SK-N-SH treated with all-trans-retinoic acid at 6 μM for 48 hours (cell line): ENCODE results near the gene RGL1.

Source experiments
- ATAC-seq: fragments of 200-7000 bp; cut with Tn5 transposase; 3 replicates; pipeline ENCODE4 v1.9.1; 2020; ENCODE audit warnings: mild to moderate bottlenecking, moderate library complexity
- BACH2 ChIP-seq: fragments of 250-450 bp; sonication (Bioruptor Pico); IDR thresholded peaks from 2 replicates; pipeline ENCODE4 v1.9.0; 2021; ENCODE audit warnings: mild to moderate bottlenecking, borderline replicate concordance
- CSDC2 ChIP-seq: fragments of 250-450 bp; sonication (Bioruptor Pico); IDR thresholded peaks from 2 replicates; pipeline ENCODE4 v1.5.0; 2020; ENCODE audit warnings: mild to moderate bottlenecking, moderate library complexity
- GLIS3 ChIP-seq: fragments of 250-450 bp; sonication (Bioruptor Pico); IDR thresholded peaks from 2 replicates; pipeline ENCODE4 v1.5.0; 2020; ENCODE audit warnings: mild to moderate bottlenecking, moderate library complexity
- PPARA ChIP-seq: fragments of 250-450 bp; sonication (Bioruptor Pico); IDR thresholded peaks from 2 replicates; pipeline ENCODE4 v1.5.0; 2020; ENCODE audit warnings: mild to moderate bottlenecking, borderline replicate concordance
- TCF4 ChIP-seq: fragments of 250-450 bp; sonication (Bioruptor Pico); IDR thresholded peaks from 2 replicates; pipeline ENCODE4 v1.8.0; 2021; ENCODE audit warnings: mild to moderate bottlenecking, moderate library complexity, borderline replicate concordance
- ZC3H10 ChIP-seq: fragments of 250-450 bp; sonication (Bioruptor Pico); IDR thresholded peaks from 2 replicates; pipeline ENCODE4 v1.5.1; 2021; ENCODE audit warnings: mild to moderate bottlenecking, moderate library complexity
- ZFP3 ChIP-seq: fragments of 250-450 bp; sonication (Bioruptor Pico); IDR thresholded peaks from 2 replicates; pipeline ENCODE4 v1.5.0; 2020; ENCODE audit warnings: mild to moderate bottlenecking, moderate library complexity
- ZFP30 ChIP-seq: fragments of 450-650 bp; formaldehyde crosslinking; IDR thresholded peaks from 2 replicates; pipeline ENCODE4 v1.5.0; 2022; ENCODE audit warnings: mild to moderate bottlenecking, moderate library complexity
- ZNF565 ChIP-seq: fragments of 450-650 bp; formaldehyde crosslinking; conservative IDR thresholded peaks from 2 replicates; pipeline ENCODE4 v1.5.0; 2020; ENCODE audit warnings: low read depth, mild to moderate bottlenecking, moderate library complexity
- ZNF70 ChIP-seq: fragments of 450-650 bp; formaldehyde crosslinking; IDR thresholded peaks from 2 replicates; pipeline ENCODE4 v1.5.0; 2020; ENCODE audit warnings: mild to moderate bottlenecking, moderate library complexity
- ZNF8 ChIP-seq: fragments of 450-650 bp; formaldehyde crosslinking; IDR thresholded peaks from 2 replicates; pipeline ENCODE4 v1.5.0; 2020; ENCODE audit warnings: mild to moderate bottlenecking, moderate library complexity
- TF ChIP-seq, protein P1 (sequence below): fragments of 250-450 bp; sonication (Bioruptor Pico); IDR thresholded peaks from 2 replicates; pipeline ENCODE4 v1.5.1; 2020; ENCODE audit warnings: low read depth, mild to moderate bottlenecking, moderate library complexity
- TF ChIP-seq, protein P2 (sequence below): fragments of 250-450 bp; sonication (Bioruptor Pico); IDR thresholded peaks from 2 replicates; pipeline ENCODE4 v1.8.0; 2020; ENCODE audit warnings: mild to moderate bottlenecking, moderate library complexity, borderline replicate concordance
- TF ChIP-seq, protein P3 (sequence below): fragments of 250-450 bp; sonication (Bioruptor Pico); IDR thresholded peaks from 2 replicates; pipeline ENCODE4 v1.5.0; 2020; ENCODE audit warnings: mild to moderate bottlenecking, moderate library complexity
- TF ChIP-seq, protein P4 (sequence below): fragments of 250-450 bp; sonication (Bioruptor Pico); IDR thresholded peaks from 2 replicates; pipeline ENCODE4 v1.8.0; 2021; ENCODE audit warnings: low read depth, mild to moderate bottlenecking, moderate library complexity, borderline replicate concordance

Gene RGL1

DNA sequence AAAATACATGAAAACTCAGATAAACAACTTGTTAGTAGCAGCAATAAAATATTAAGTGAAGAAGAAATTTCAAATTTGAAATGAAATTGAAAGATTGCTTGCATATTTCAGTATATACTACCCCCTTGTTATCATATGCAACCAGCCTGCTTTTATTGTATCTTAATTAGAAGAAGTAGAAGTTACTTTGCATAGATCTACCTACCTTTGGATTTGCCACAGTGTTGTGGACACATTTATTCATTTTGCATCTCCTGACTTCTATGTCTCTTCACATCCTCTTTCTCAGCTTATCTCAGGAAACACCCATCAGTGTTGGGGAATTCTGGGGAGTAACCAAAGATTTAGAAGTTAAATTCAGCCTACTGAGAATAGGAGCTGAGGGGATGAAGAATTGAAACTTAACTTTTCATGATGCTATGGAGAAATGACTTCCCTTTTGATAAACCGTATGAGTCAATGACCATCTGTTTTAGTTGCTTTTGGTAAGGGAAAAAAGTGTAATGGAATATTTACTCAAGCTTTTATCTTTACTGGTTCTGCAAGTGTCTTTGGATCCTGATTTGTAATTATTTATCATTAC, 96.9 kb downstream of the RGL1 start:
- no peak for ATAC-seq
- TF ChIP-seq BACH2 (CRISPR knock-in tag) = no peak
- no peak for TF ChIP-seq ZFP30
- TF ChIP-seq GLIS3 (CRISPR knock-in tag) = no peak
- TF ChIP-seq, protein P1, sequence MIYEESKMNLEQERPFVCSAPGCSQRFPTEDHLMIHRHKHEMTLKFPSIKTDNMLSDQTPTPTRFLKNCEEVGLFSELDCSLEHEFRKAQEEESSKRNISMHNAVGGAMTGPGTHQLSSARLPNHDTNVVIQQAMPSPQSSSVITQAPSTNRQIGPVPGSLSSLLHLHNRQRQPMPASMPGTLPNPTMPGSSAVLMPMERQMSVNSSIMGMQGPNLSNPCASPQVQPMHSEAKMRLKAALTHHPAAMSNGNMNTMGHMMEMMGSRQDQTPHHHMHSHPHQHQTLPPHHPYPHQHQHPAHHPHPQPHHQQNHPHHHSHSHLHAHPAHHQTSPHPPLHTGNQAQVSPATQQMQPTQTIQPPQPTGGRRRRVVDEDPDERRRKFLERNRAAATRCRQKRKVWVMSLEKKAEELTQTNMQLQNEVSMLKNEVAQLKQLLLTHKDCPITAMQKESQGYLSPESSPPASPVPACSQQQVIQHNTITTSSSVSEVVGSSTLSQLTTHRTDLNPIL (CRISPR knock-in tag) = no peak
- no peak for TF ChIP-seq ZFP3
- no peak for TF ChIP-seq PPARA
- TF ChIP-seq TCF4 (CRISPR knock-in tag) = no peak
- TF ChIP-seq, all 23 proteins: peak for 0

DNA sequence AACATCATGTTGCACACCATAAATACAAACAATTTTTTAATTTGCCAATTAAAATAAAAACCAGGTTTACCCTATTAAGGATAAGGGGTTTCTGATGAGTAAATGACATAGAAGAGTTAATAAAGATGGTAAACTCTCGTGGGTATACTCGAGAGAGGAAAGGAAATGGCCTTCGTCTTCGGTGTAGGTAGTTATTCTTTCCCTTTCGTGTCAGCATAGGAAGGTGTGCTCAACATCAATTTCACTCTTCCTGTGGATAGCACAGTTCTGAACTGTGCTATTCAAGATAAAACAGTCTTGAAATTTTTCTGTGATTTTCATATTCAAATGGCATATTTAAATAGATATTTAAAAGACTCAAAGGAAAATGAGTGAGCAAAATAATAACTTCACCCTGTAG, 98.2 kb downstream of the RGL1 start:
- TF ChIP-seq ZFP30 (no peak), ZNF70 (CRISPR knock-in tag) (no peak), CSDC2 (no peak), PPARA (no peak), GLIS3 (CRISPR knock-in tag) (no peak), TCF4 (CRISPR knock-in tag) (no peak), ZNF565 (no peak)
- TF ChIP-seq, protein P2, sequence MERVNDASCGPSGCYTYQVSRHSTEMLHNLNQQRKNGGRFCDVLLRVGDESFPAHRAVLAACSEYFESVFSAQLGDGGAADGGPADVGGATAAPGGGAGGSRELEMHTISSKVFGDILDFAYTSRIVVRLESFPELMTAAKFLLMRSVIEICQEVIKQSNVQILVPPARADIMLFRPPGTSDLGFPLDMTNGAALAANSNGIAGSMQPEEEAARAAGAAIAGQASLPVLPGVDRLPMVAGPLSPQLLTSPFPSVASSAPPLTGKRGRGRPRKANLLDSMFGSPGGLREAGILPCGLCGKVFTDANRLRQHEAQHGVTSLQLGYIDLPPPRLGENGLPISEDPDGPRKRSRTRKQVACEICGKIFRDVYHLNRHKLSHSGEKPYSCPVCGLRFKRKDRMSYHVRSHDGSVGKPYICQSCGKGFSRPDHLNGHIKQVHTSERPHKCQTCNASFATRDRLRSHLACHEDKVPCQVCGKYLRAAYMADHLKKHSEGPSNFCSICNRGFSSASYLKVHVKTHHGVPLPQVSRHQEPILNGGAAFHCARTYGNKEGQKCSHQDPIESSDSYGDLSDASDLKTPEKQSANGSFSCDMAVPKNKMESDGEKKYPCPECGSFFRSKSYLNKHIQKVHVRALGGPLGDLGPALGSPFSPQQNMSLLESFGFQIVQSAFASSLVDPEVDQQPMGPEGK (CRISPR knock-in tag) = no peak
- TF ChIP-seq, protein P3, sequence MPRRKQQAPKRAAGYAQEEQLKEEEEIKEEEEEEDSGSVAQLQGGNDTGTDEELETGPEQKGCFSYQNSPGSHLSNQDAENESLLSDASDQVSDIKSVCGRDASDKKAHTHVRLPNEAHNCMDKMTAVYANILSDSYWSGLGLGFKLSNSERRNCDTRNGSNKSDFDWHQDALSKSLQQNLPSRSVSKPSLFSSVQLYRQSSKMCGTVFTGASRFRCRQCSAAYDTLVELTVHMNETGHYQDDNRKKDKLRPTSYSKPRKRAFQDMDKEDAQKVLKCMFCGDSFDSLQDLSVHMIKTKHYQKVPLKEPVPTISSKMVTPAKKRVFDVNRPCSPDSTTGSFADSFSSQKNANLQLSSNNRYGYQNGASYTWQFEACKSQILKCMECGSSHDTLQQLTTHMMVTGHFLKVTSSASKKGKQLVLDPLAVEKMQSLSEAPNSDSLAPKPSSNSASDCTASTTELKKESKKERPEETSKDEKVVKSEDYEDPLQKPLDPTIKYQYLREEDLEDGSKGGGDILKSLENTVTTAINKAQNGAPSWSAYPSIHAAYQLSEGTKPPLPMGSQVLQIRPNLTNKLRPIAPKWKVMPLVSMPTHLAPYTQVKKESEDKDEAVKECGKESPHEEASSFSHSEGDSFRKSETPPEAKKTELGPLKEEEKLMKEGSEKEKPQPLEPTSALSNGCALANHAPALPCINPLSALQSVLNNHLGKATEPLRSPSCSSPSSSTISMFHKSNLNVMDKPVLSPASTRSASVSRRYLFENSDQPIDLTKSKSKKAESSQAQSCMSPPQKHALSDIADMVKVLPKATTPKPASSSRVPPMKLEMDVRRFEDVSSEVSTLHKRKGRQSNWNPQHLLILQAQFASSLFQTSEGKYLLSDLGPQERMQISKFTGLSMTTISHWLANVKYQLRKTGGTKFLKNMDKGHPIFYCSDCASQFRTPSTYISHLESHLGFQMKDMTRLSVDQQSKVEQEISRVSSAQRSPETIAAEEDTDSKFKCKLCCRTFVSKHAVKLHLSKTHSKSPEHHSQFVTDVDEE = no peak
- TF ChIP-seq, protein P4, sequence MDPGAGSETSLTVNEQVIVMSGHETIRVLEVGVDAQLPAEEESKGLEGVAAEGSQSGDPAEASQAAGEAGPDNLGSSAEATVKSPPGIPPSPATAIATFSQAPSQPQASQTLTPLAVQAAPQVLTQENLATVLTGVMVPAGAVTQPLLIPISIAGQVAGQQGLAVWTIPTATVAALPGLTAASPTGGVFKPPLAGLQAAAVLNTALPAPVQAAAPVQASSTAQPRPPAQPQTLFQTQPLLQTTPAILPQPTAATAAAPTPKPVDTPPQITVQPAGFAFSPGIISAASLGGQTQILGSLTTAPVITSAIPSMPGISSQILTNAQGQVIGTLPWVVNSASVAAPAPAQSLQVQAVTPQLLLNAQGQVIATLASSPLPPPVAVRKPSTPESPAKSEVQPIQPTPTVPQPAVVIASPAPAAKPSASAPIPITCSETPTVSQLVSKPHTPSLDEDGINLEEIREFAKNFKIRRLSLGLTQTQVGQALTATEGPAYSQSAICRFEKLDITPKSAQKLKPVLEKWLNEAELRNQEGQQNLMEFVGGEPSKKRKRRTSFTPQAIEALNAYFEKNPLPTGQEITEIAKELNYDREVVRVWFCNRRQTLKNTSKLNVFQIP (CRISPR knock-in tag) = no peak

GRCh38 chr1:183905508-183906113, 100.7 kb downstream of the RGL1 start:
- ATAC-seq = no peak
- TF ChIP-seq TCF4 (CRISPR knock-in tag) (no peak), ZC3H10 (CRISPR knock-in tag) (no peak), ZNF8 (no peak)
- TF ChIP-seq, protein P3 = no peak
- TF ChIP-seq, protein P2 (CRISPR knock-in tag) = no peak
- TF ChIP-seq, protein P4 (CRISPR knock-in tag) = no peak

More for the DNA sequence above, 98.2 kb downstream of the RGL1 start:
- ATAC-seq = no peak
